Neural progenitor cell (in vitro differentiated cells): Measurements from ENCODE around the gene MTG2.

Source experiments
- CTCF ChIP-seq: fragments of 200-600 bp; sonication (generic); IDR thresholded peaks from 2 replicates; pipeline ENCODE4 v1.5.1; 2017; ENCODE audit warnings: antibody characterized with exemption, mild to moderate bottlenecking
- EZH2 ChIP-seq: fragments of 200-600 bp; sonication (generic); IDR thresholded peaks from 2 replicates; pipeline ENCODE4 v1.6.1; 2017; ENCODE audit warnings: antibody characterized with exemption, mild to moderate bottlenecking, moderate library complexity

- TF ChIP-seq CTCF (no peak), EZH2 (no peak)
Observed at GRCh38 chr20:62236766-62237513, 54.1 kb downstream of the MTG2 start.
